Adrenal gland (tissue), 12 donors: ENCODE data around the gene STAG2. TPM values are rescaled to one million over a fixed set of nuclear protein-coding genes. Genes with fewer than 3 reads are reported as not detected.

Experiments
- DNase-seq, 7 donors: peaks; one replicate each; pipeline ENCODE4 v3.0.0-alpha.2; 2019 to 2020
- H3K27ac ChIP-seq, 5 donors: fragments of 200-600 bp; sonication (generic) in 4 of 5; 1 replicate in 3 of 5; 2 replicates in 2 of 5; pipeline versions ENCODE4 v1.5.1 to v1.8.0; 2016 to 2020; ENCODE audit warnings: mild to moderate bottlenecking in 1 of 5
- H3K27me3 ChIP-seq: fragments of 200-600 bp; 2 replicates; pipeline ENCODE4 v1.8.0; 2021
- H3K36me3 ChIP-seq, 2 donors: fragments of 200-600 bp; replicated peaks in 1 of 2; 1 replicate in 1 of 2; 2 replicates in 1 of 2; pipeline versions ENCODE4 v1.5.1 to v1.8.0; 2018 to 2022
- H3K4me1 ChIP-seq, 2 donors: fragments of 200-600 bp; replicated peaks in 1 of 2; 1 replicate in 1 of 2; 2 replicates in 1 of 2; pipeline versions ENCODE4 v1.5.1 to v1.8.0; 2018 to 2021
- H3K4me3 ChIP-seq, 4 donors: fragments of 200-600 bp; sonication (generic) in 3 of 4; one replicate each; pipeline ENCODE4 v1.5.1; 2016 to 2018
- H3K9me3 ChIP-seq, 3 donors: fragments of 200-600 bp; sonication (generic) in 1 of 3; replicated peaks in 1 of 3; 1 replicate in 2 of 3; 2 replicates in 1 of 3; pipeline versions ENCODE4 v1.5.1 to v1.8.0; 2016 to 2021
- POLR2A ChIP-seq, 2 donors: fragments of 450-650 bp; IDR thresholded peaks; one replicate each; pipeline ENCODE4 v1.6.1; 2017; ENCODE audit warnings: antibody characterized with exemption in 2 of 2, mild to moderate bottlenecking in 2 of 2, moderate library complexity in 1 of 2
- intact Hi-C, 2 donors: fragments of 100-400 bp; cut with DNase I; formaldehyde crosslinking; loops; one replicate each; pipeline versions ENCODE4 v1.14.1 to v1.15.0; 2022 to 2023
- polyA plus RNA-seq, 3 donors: library from polyadenylated mRNA; stranded (reverse); fragments of 200-250 nt in 2 of 3; fragments of 350-450 nt in 1 of 3; fragmentation: Illumina TruSeq in 1 of 3; extraction: RNeasy Lipid Tissue Mini Kit (QIAGEN cat#74804) in 1 of 3; gene quantifications; one replicate each; pipeline ENCODE4 v1.2.3, GENCODE V29; 2013 to 2014
- total RNA-seq, 9 donors: library from RNA; depleted of rRNA in 4 of 9; stranded (reverse); fragments of >200 nt in 4 of 9; fragments of 120-200 nt in 1 of 9; fragmentation: NEBNext Ultra II Directional in 1 of 9; extraction: Animal tissue kit (Norgen Biotek cat#: 25700) in 1 of 9; gene quantifications; one replicate each; pipeline versions ENCODE4 v1.1.0 to v1.2.4, GENCODE V29; 2013 to 2023
- TF ChIP-seq, protein P1 (sequence below), 6 experiments: fragments of 450-650 bp in 4 of 6; fragments of 200-600 bp in 2 of 6; sonication (generic) in 1 of 6; IDR thresholded peaks; 1 replicate in 5 of 6; 2 replicates in 1 of 6; pipeline versions ENCODE4 v1.5.1 to v1.8.0; 2016 to 2021; ENCODE audit warnings: antibody characterized with exemption in 6 of 6, mild to moderate bottlenecking in 2 of 6, moderate library complexity in 1 of 6
- donor health status: healthy with polysubstance abuse.
- donor health status: Bipolar disorder and iron deficiency.
- donor health status: DM: yes; HTN: yes; CAD: no.
- donor health status: DM: no; HTN: no; CAD: no.
- donor health status: DM: no; HTN: no; CAD: no.
- donor health status: DM: yes; HTN: yes; CAD: no.

STAG2 gene
- total and polyA plus RNA-seq, 12 donors, result 12.6 to 71.5 (median 54.9) TPM

DNA sequence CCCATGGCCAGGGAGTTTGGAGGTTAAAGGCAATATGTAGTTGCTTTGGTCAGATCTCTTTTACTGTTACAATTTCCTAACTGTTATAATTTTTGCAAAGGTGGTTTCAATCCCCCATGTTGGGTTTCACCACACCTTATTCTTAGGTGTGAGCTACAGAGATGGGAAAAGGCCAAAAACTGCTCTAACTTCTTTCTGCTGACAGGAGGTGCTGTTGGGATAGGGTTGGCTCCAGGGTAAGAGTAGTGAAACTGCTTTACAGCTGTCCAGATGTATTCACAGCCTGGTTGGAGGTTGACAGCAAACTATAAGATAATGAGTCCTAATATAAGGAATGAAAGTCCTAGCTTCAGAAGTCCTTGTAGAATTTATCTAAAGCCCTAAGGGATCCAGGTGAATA is 189.7 kb downstream of the STAG2 start:
- no peaks in the 10 kb centered on the region for H3K4me1 ChIP-seq
- no peak for DNase-seq
- intact Hi-C loops, result no loop called here
- no peaks in the 10 kb centered on the region for H3K27me3 ChIP-seq
- no peak overlapping the region for H3K27ac ChIP-seq
- no peaks in the 10 kb centered on the region for H3K36me3 ChIP-seq
- no peak for TF ChIP-seq POLR2A (IDR thresholded peaks at IDR 0.05)
- TF ChIP-seq, protein P1, sequence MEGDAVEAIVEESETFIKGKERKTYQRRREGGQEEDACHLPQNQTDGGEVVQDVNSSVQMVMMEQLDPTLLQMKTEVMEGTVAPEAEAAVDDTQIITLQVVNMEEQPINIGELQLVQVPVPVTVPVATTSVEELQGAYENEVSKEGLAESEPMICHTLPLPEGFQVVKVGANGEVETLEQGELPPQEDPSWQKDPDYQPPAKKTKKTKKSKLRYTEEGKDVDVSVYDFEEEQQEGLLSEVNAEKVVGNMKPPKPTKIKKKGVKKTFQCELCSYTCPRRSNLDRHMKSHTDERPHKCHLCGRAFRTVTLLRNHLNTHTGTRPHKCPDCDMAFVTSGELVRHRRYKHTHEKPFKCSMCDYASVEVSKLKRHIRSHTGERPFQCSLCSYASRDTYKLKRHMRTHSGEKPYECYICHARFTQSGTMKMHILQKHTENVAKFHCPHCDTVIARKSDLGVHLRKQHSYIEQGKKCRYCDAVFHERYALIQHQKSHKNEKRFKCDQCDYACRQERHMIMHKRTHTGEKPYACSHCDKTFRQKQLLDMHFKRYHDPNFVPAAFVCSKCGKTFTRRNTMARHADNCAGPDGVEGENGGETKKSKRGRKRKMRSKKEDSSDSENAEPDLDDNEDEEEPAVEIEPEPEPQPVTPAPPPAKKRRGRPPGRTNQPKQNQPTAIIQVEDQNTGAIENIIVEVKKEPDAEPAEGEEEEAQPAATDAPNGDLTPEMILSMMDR (IDR thresholded peaks at IDR 0.05), result no peak
- H3K4me3 ChIP-seq, result no peak overlapping the region
- no peaks in the 10 kb centered on the region for H3K9me3 ChIP-seq

Other genes starting within 250 kb of the STAG2 start
- gene THOC2, start 228.7 kb upstream of the STAG2 start, total RNA-seq, result 100 to 1,000 TPM in 1 of 9 donors, 10 to 100 TPM in 8; 30.0 to 106 (median 61.8) TPM
- gene THOC2, start 228.7 kb upstream of the STAG2 start, polyA plus RNA-seq, result 10 to 100 TPM; 58.6 to 98.2 (median 65.0) TPM
- gene XIAP, start 101.7 kb upstream of the STAG2 start, total RNA-seq, result 10 to 100 TPM; 24.1 to 63.7 (median 48.1) TPM
- gene XIAP, start 101.7 kb upstream of the STAG2 start, polyA plus RNA-seq, result 10 to 100 TPM in 2 of 3 donors, 1 to 10 TPM in 1; 6.4 to 35.3 (median 16.5) TPM